ENCODE data around the gene SLC7A11. TPM values are rescaled to one million over a fixed set of nuclear protein-coding genes. Genes with fewer than 3 reads are reported as not detected.

The SLC7A11 gene
- total and polyA plus RNA-seq, 2 experiments from 2014 or later, result 10.0 to 33.9 TPM

DNA sequence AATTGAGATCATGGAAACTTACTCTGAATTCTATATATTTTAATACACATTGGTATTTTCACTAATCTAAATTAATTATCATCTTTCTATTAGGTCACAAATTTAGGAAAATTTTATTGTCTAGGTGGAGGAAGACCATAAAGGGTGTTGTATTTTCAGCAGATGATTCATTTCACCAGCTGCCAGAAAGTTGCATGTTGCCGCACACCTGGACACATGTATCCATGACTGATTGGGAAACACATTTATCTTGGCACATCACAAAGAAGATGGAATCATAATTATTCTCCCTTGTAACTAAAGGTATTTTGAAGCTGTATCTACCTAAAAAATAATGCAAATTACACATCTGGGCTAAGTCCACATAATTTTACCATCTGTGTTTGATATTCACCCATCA lies 33.1 kb downstream of the SLC7A11 start:
- Histone ChIP-seq H3K4me3 (no peak overlapping the region), H3K9me2 (ENCODE audit: insufficient read depth) (no peaks in the 10 kb centered on the region), H3F3A (replicated peaks; ENCODE audit: low read depth) (no peaks in the 10 kb centered on the region), H3K4me2 (no peak overlapping the region), H3K27me3 (ENCODE audit: insufficient read depth) (no peaks in the 10 kb centered on the region), H3K27ac (ENCODE audit: low read depth) (no peak overlapping the region), H4K20me1 (replicated peaks; ENCODE audit: insufficient read depth) (no peaks in the 10 kb centered on the region), H2AFZ (no peak overlapping the region), H3K79me2 (replicated peaks; ENCODE audit: insufficient read depth) (peaks cover 64% of the 10 kb centered on the region), H3K36me3 (ENCODE audit: insufficient read depth) (peaks cover 9% of the 10 kb centered on the region; the same call in 1 of the 2 replicates), H3K4me1 (ENCODE audit: insufficient read depth) (peaks cover 16% of the 10 kb centered on the region; the same call in 1 of the 2 replicates)
- H3K4me1 Mint-ChIP-seq, result peaks cover 21% of the 10 kb centered on the region
- no peak for TF ChIP-seq ZNF114 (CRISPR knock-in tag; IDR thresholded peaks at IDR 0.05)
- no peak for TF ChIP-seq JUNB (IDR thresholded peaks at IDR 0.05; ENCODE audit: unreplicated experiment)
- TF ChIP-seq, protein P1, sequence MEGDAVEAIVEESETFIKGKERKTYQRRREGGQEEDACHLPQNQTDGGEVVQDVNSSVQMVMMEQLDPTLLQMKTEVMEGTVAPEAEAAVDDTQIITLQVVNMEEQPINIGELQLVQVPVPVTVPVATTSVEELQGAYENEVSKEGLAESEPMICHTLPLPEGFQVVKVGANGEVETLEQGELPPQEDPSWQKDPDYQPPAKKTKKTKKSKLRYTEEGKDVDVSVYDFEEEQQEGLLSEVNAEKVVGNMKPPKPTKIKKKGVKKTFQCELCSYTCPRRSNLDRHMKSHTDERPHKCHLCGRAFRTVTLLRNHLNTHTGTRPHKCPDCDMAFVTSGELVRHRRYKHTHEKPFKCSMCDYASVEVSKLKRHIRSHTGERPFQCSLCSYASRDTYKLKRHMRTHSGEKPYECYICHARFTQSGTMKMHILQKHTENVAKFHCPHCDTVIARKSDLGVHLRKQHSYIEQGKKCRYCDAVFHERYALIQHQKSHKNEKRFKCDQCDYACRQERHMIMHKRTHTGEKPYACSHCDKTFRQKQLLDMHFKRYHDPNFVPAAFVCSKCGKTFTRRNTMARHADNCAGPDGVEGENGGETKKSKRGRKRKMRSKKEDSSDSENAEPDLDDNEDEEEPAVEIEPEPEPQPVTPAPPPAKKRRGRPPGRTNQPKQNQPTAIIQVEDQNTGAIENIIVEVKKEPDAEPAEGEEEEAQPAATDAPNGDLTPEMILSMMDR (conservative IDR thresholded peaks at IDR 0.05; ENCODE audit: low read depth in 2 of 2), result no peak
- H3K9me3 Mint-ChIP-seq, result no peaks in the 10 kb centered on the region
- H3K36me3 Mint-ChIP-seq (ENCODE audit: low read depth), result peaks cover 28% of the 10 kb centered on the region
- ATAC-seq (no peak), DNase-seq (ENCODE audit: low spot score) (no peak)
- H3K27me3 Mint-ChIP-seq (ENCODE audit: insufficient read depth, low read depth, poor library complexity), result no peaks in the 10 kb centered on the region
- H3K27ac Mint-ChIP-seq, result no peak overlapping the region
- no peak overlapping the region for H3K4me3 Mint-ChIP-seq

DNA sequence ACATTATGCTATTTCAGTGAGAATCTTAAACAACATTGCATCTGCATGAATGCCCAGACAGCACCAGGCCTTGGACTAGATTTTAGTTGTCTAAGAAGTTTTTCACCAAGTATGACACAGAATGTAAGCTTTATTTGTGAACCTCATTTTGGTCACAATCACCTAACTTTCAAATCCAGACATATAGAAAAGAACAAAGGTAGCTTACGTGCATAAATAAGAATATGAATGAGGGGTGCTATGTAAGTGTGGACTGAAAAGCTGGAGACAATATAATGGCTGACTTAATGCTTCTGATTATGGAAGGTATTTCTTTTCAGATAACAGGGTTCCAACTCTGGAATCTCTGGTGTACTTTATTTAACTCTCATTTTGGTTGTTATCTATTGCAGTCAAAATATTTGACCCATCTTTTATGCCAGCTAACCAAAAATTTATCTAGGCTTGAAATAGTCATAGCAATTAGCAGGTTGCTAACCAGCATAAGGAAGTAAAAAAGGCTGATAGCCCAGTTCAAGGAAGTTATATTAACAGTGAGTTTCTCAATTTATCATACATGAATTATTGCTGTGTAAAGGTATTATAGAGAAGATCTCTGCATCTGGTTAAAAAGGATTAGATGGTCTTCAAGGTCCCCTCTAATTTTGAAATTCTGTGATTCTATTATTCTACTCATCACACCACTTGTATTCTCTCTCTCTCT lies 36.5 kb downstream of the SLC7A11 start:
- H3K4me1 ChIP-seq (ENCODE audit: insufficient read depth), result peaks cover 18% of the 10 kb centered on the region
- no peak for DNase-seq (ENCODE audit: low spot score)
- no peak for ATAC-seq
- no peak overlapping the region for H3K4me3 ChIP-seq
- H4K20me1 ChIP-seq (replicated peaks; ENCODE audit: insufficient read depth), result no peaks in the 10 kb centered on the region
- no peaks in the 10 kb centered on the region for H3K36me3 ChIP-seq (ENCODE audit: insufficient read depth)
- H3K9me2 ChIP-seq (ENCODE audit: insufficient read depth), result no peaks in the 10 kb centered on the region
- H2AFZ ChIP-seq, result no peak overlapping the region
- H3K79me2 ChIP-seq (replicated peaks; ENCODE audit: insufficient read depth), result peaks cover 59% of the 10 kb centered on the region
- Mint-ChIP-seq H3K9me3 (no peaks in the 10 kb centered on the region), H3K36me3 (ENCODE audit: low read depth) (peaks cover 7% of the 10 kb centered on the region; the same call in 1 of the 3 replicates), H3K27me3 (ENCODE audit: insufficient read depth, low read depth, poor library complexity) (no peaks in the 10 kb centered on the region), H3K4me1 (peaks cover 27% of the 10 kb centered on the region), H3K27ac (peak overlapping the region; percentile 85), H3K4me3 (no peak overlapping the region)
- no peaks in the 10 kb centered on the region for H3K27me3 ChIP-seq (ENCODE audit: insufficient read depth)
- no peak overlapping the region for H3K27ac ChIP-seq (ENCODE audit: low read depth)
- H3F3A ChIP-seq (replicated peaks; ENCODE audit: low read depth), result no peaks in the 10 kb centered on the region
- peak overlapping the region; percentile 8; the same call in 1 of the 2 replicates for H3K4me2 ChIP-seq
- TF ChIP-seq NANOG (IDR thresholded peaks at IDR 0.05; ENCODE audit: borderline replicate concordance) (no peak), POLR2AphosphoS5 (IDR thresholded peaks at IDR 0.05; ENCODE audit: low read depth) (no peak), ZNF331 (CRISPR knock-in tag; IDR thresholded peaks at IDR 0.05; ENCODE audit: low read depth) (no peak), EZH2phosphoT487 (IDR thresholded peaks at IDR 0.05; ENCODE audit: unreplicated experiment) (no peak)
- TF ChIP-seq, protein P2, sequence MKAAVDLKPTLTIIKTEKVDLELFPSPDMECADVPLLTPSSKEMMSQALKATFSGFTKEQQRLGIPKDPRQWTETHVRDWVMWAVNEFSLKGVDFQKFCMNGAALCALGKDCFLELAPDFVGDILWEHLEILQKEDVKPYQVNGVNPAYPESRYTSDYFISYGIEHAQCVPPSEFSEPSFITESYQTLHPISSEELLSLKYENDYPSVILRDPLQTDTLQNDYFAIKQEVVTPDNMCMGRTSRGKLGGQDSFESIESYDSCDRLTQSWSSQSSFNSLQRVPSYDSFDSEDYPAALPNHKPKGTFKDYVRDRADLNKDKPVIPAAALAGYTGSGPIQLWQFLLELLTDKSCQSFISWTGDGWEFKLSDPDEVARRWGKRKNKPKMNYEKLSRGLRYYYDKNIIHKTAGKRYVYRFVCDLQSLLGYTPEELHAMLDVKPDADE (IDR thresholded peaks at IDR 0.05), result no peak
- TF ChIP-seq, protein P3, sequence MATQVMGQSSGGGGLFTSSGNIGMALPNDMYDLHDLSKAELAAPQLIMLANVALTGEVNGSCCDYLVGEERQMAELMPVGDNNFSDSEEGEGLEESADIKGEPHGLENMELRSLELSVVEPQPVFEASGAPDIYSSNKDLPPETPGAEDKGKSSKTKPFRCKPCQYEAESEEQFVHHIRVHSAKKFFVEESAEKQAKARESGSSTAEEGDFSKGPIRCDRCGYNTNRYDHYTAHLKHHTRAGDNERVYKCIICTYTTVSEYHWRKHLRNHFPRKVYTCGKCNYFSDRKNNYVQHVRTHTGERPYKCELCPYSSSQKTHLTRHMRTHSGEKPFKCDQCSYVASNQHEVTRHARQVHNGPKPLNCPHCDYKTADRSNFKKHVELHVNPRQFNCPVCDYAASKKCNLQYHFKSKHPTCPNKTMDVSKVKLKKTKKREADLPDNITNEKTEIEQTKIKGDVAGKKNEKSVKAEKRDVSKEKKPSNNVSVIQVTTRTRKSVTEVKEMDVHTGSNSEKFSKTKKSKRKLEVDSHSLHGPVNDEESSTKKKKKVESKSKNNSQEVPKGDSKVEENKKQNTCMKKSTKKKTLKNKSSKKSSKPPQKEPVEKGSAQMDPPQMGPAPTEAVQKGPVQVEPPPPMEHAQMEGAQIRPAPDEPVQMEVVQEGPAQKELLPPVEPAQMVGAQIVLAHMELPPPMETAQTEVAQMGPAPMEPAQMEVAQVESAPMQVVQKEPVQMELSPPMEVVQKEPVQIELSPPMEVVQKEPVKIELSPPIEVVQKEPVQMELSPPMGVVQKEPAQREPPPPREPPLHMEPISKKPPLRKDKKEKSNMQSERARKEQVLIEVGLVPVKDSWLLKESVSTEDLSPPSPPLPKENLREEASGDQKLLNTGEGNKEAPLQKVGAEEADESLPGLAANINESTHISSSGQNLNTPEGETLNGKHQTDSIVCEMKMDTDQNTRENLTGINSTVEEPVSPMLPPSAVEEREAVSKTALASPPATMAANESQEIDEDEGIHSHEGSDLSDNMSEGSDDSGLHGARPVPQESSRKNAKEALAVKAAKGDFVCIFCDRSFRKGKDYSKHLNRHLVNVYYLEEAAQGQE (IDR thresholded peaks at IDR 0.05; ENCODE audit: unreplicated experiment), result no peak

All from GM23338 (cell line).